Measurements from ENCODE around the gene GOLT1A. TPM values are rescaled to one million over a fixed set of nuclear protein-coding genes. Genes with fewer than 3 reads are reported as not detected.

GOLT1A gene
- total RNA-seq, 2 donors from 2014 or later: not detected

- H3K27ac ChIP-seq: no peak overlapping the region
- no peak for ATAC-seq (ENCODE audit: insufficient number of reproducible peaks, low FRiP score, low read depth)
These were observed 12.3 kb upstream of the GOLT1A start for GRCh38 chr1:204225841-204226735.

GRCh38 chr1:204224655-204225054, 10.9 kb upstream of the GOLT1A start:
- no peak for ATAC-seq (ENCODE audit: insufficient number of reproducible peaks, low FRiP score, low read depth)
- no peaks in the 10 kb centered on the region for H3K36me3 ChIP-seq
- H3K4me3 ChIP-seq: no peak overlapping the region
- DNase-seq (ENCODE audit: low spot score): no peak
- H3K4me1 ChIP-seq (ENCODE audit: control insufficient read depth in 1 of 2, low read depth in 2 of 2): no peaks in the 10 kb centered on the region
- H3K27me3 ChIP-seq (replicated peaks; ENCODE audit: insufficient read depth): no peaks in the 10 kb centered on the region
- no peaks in the 10 kb centered on the region for H3K9me3 ChIP-seq
- no peak for TF ChIP-seq CTCF (IDR thresholded peaks at IDR 0.05)
- H3K27ac ChIP-seq: no peak overlapping the region

More at GRCh38 chr1:204225841-204226735, 12.3 kb upstream of the GOLT1A start:
- no peaks in the 10 kb centered on the region for H3K36me3 ChIP-seq
- no peak for DNase-seq (ENCODE audit: low spot score)
- no peak for TF ChIP-seq CTCF (IDR thresholded peaks at IDR 0.05)
- H3K4me1 ChIP-seq (ENCODE audit: control insufficient read depth in 1 of 2, low read depth in 2 of 2): no peaks in the 10 kb centered on the region
- H3K9me3 ChIP-seq: no peaks in the 10 kb centered on the region
- no peaks in the 10 kb centered on the region for H3K27me3 ChIP-seq (replicated peaks; ENCODE audit: insufficient read depth)
- no peak overlapping the region for H3K4me3 ChIP-seq

GRCh38 chr1:204223129-204223860, 9.5 kb upstream of the GOLT1A start:
- ATAC-seq (ENCODE audit: insufficient number of reproducible peaks, low FRiP score, low read depth) (no peak), DNase-seq (ENCODE audit: low spot score) (no peak)
- no peak for TF ChIP-seq CTCF (IDR thresholded peaks at IDR 0.05)
- Histone ChIP-seq H3K9me3 (no peaks in the 10 kb centered on the region), H3K27me3 (replicated peaks; ENCODE audit: insufficient read depth) (no peaks in the 10 kb centered on the region), H3K4me1 (ENCODE audit: control insufficient read depth in 1 of 2, low read depth in 2 of 2) (no peaks in the 10 kb centered on the region), H3K27ac (no peak overlapping the region), H3K36me3 (no peaks in the 10 kb centered on the region), H3K4me3 (no peak overlapping the region)

GRCh38 chr1:204222764-204223055, 8.9 kb upstream of the GOLT1A start:
- ATAC-seq (ENCODE audit: insufficient number of reproducible peaks, low FRiP score, low read depth): no peak

More at GRCh38 chr1:204222764-204223055, 8.9 kb upstream of the GOLT1A start:
- no peak for TF ChIP-seq CTCF (IDR thresholded peaks at IDR 0.05)
- no peak for DNase-seq (ENCODE audit: low spot score)
- H3K27me3 ChIP-seq (replicated peaks; ENCODE audit: insufficient read depth): no peaks in the 10 kb centered on the region
- H3K27ac ChIP-seq: no peak overlapping the region
- H3K36me3 ChIP-seq: no peaks in the 10 kb centered on the region
- no peak overlapping the region for H3K4me3 ChIP-seq
- no peaks in the 10 kb centered on the region for H3K4me1 ChIP-seq (ENCODE audit: control insufficient read depth in 1 of 2, low read depth in 2 of 2)
- no peaks in the 10 kb centered on the region for H3K9me3 ChIP-seq

Measured in thoracic aorta (tissue), 2 donors.